Hepatocyte (in vitro differentiated cells): ENCODE data around the gene SSBP2. TPM values are rescaled to one million over a fixed set of nuclear protein-coding genes. Genes with fewer than 3 reads are reported as not detected.
"Not testable (repeated sequence)": the region's sequence is repeated elsewhere in the genome, so short reads cannot be mapped to it uniquely, and the experiment has no call there.

ENCODE experiments used
- DNase-seq: peaks from one replicate; pipeline ENCODE4 v3.0.0-alpha.2; 2016; ENCODE audit warnings: low spot score
- H2AFZ ChIP-seq: fragments of 200-600 bp; sonication (generic); 2 replicates; pipeline ENCODE4 v1.6.0; 2016; ENCODE audit warnings: antibody characterized with exemption, mild to moderate bottlenecking
- H3K27ac ChIP-seq: fragments of 200-600 bp; sonication (generic); 2 replicates; pipeline ENCODE4 v1.5.1; 2016; ENCODE audit warnings: mild to moderate bottlenecking
- H3K27me3 ChIP-seq: fragments of 200-600 bp; sonication (generic); 2 replicates; pipeline ENCODE4 v1.6.1; 2016
- H3K36me3 ChIP-seq: fragments of 200-600 bp; sonication (generic); replicated peaks from 2 replicates; pipeline ENCODE4 v1.5.1; 2016; ENCODE audit warnings: low read depth; ENCODE audit not compliant: insufficient read depth
- H3K4me1 ChIP-seq: fragments of 200-600 bp; sonication (generic); 2 replicates; pipeline ENCODE4 v1.5.1; 2016; ENCODE audit warnings: mild to moderate bottlenecking, moderate library complexity; ENCODE audit not compliant: insufficient read depth
- H3K4me2 ChIP-seq: fragments of 200-600 bp; sonication (generic); 2 replicates; pipeline ENCODE4 v1.6.0; 2016
- H3K4me3 ChIP-seq: fragments of 200-600 bp; sonication (generic); 2 replicates; pipeline ENCODE4 v1.5.1; 2016; ENCODE audit warnings: mild to moderate bottlenecking
- H3K79me2 ChIP-seq: fragments of 200-600 bp; sonication (generic); 2 replicates; pipeline ENCODE4 v1.6.0; 2017; ENCODE audit warnings: mild to moderate bottlenecking
- H3K9me2 ChIP-seq: fragments of 200-600 bp; sonication (generic); replicated peaks from 2 replicates; pipeline ENCODE4 v1.6.0; 2017; ENCODE audit warnings: mild to moderate bottlenecking; ENCODE audit not compliant: insufficient read depth
- H3K9me3 ChIP-seq: fragments of 200-600 bp; sonication (generic); 2 replicates; pipeline ENCODE4 v1.5.1; 2016; ENCODE audit warnings: low read depth, mild to moderate bottlenecking
- H4K20me1 ChIP-seq: fragments of 200-600 bp; sonication (generic); 2 replicates; pipeline ENCODE4 v1.6.0; 2016; ENCODE audit warnings: mild to moderate bottlenecking; ENCODE audit not compliant: insufficient read depth, poor library complexity, severe bottlenecking
- EZH2 ChIP-seq: fragments of 200-600 bp; sonication (generic); IDR thresholded peaks from 2 replicates; pipeline ENCODE4 v1.6.1; 2016; ENCODE audit warnings: antibody characterized with exemption, mild to moderate bottlenecking, borderline replicate concordance
- EZH2phosphoT487 ChIP-seq: fragments of 200-600 bp; sonication (generic); IDR thresholded peaks from one replicate; pipeline ENCODE4 v1.6.1; 2018; ENCODE audit warnings: antibody characterized with exemption, mild to moderate bottlenecking, low read depth, moderate library complexity; ENCODE audit not compliant: unreplicated experiment, severe bottlenecking
- WGBS: methylation state at CpG from one replicate; pipeline ENCODE4 v1.1.6; 2016; ENCODE audit warnings: low lambda C conversion rate; ENCODE audit errors: missing lambda C conversion rate; 5-methylcytosine and 5-hydroxymethylcytosine counted together
- polyA plus RNA-seq: library from polyadenylated mRNA; unstranded; fragments of >200 nt; fragmentation: Nextera tagmentation; extraction: Ambion mirVana; gene quantifications from 2 replicates; pipeline ENCODE4 v1.2.1, GENCODE V29; 2016
- total RNA-seq: library from RNA; depleted of rRNA; stranded (reverse); fragments of >200 nt; gene quantifications from 2 replicates; pipeline ENCODE4 v1.2.3, GENCODE V29; 2014
- TF ChIP-seq, protein P1 (sequence below): fragments of 200-600 bp; sonication (generic); IDR thresholded peaks from 2 replicates; pipeline ENCODE4 v1.5.1; 2016; ENCODE audit warnings: antibody characterized with exemption, mild to moderate bottlenecking; ENCODE audit not compliant: poor library complexity

Gene SSBP2
- total and polyA plus RNA-seq, 2 experiments from 2014 or later: 23.7 to 48.2 TPM

DNA sequence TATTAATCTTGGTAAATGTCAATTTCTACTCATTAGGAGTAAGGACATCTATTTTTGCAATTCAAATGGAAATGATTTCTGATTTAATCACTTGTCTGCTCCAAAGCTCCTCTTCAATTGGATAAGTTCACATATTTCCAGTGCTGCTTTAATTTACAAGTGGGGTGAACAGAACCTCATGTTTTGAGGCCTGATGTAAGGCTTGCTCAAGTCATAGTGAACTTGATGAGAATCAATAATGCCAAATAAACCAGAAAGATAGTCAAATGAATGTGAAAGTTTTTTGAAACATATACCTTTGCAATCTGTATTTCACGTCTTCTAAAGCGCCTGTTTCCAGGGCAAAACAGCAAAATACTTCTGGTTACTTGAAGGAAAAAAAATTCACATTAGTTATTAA, 341.5 kb downstream of the SSBP2 start:
- 93% methylated on average over 2 of the region's 2 CpGs for WGBS
- Histone ChIP-seq H3K36me3 (no peaks in the 10 kb centered on the region), H3K27ac (no peak overlapping the region), H2AFZ (no peak overlapping the region), H3K4me1 (peaks cover 5% of the 10 kb centered on the region), H3K9me3 (no peaks in the 10 kb centered on the region), H3K27me3 (no peaks in the 10 kb centered on the region), H3K4me2 (no peak overlapping the region), H3K79me2 (no peaks in the 10 kb centered on the region), H3K4me3 (no peak overlapping the region), H3K9me2 (no peaks in the 10 kb centered on the region), H4K20me1 (no peaks in the 10 kb centered on the region)
- TF ChIP-seq EZH2phosphoT487 (no peak), EZH2 (no peak)
- TF ChIP-seq, protein P1, sequence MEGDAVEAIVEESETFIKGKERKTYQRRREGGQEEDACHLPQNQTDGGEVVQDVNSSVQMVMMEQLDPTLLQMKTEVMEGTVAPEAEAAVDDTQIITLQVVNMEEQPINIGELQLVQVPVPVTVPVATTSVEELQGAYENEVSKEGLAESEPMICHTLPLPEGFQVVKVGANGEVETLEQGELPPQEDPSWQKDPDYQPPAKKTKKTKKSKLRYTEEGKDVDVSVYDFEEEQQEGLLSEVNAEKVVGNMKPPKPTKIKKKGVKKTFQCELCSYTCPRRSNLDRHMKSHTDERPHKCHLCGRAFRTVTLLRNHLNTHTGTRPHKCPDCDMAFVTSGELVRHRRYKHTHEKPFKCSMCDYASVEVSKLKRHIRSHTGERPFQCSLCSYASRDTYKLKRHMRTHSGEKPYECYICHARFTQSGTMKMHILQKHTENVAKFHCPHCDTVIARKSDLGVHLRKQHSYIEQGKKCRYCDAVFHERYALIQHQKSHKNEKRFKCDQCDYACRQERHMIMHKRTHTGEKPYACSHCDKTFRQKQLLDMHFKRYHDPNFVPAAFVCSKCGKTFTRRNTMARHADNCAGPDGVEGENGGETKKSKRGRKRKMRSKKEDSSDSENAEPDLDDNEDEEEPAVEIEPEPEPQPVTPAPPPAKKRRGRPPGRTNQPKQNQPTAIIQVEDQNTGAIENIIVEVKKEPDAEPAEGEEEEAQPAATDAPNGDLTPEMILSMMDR: no peak
- no peak for DNase-seq

DNA sequence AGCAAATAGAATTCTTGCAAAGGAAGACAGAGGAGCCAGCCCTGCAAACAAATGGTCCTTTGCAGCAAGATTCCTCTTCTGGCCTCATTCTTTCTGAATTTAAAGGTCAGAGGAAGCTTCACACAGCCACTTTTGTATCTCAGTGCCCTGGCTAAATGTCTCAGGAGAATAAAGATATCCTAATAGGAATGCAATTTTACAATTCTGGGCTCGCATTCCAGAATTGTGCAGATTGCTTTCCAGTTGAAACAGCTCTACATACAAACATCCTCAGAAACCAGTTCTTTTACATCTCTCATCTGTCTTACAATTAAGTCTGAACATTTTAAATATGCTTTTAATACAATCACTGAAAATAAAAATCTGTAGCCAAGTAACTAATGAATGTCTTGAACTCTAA, 342.4 kb downstream of the SSBP2 start:
- H3K4me1 ChIP-seq: peaks cover 5% of the 10 kb centered on the region
- H3K4me3 ChIP-seq: no peak overlapping the region
- no peak overlapping the region for H2AFZ ChIP-seq

DNA sequence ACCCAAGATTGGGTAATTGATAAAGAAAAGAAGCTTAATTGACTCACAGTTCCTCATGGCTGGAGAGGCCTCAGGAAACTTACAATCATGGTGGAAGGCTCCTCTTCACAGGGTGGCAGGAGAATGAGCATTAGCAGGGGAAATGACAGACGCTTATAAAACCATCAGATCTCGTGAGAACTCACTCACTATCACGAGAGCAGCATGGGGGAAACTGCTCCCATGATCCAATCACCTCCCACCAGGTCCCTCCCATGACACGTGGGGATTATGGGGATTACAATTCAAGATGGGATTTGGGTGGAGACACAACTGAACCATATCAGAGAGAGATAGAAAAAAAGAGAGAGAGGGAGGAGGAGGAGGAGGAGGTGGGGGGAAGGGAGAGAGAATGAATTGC, 343.1 kb downstream of the SSBP2 start:
- H2AFZ ChIP-seq, H3K4me1 ChIP-seq, H3K79me2 ChIP-seq, H3K27ac ChIP-seq, H3K4me3 ChIP-seq, H3K27me3 ChIP-seq, H3K9me3 ChIP-seq, H3K4me2 ChIP-seq, DNase-seq, H4K20me1 ChIP-seq, H3K9me2 ChIP-seq, H3K36me3 ChIP-seq: not testable (repeated sequence)
- WGBS: 68% methylated on average over 4 of the region's 4 CpGs

More for the DNA sequence above, 342.4 kb downstream of the SSBP2 start:
- TF ChIP-seq, protein P1: no peak
- TF ChIP-seq EZH2phosphoT487 (no peak), EZH2 (no peak)
- Histone ChIP-seq H3K27me3 (no peaks in the 10 kb centered on the region), H3K27ac (no peak overlapping the region), H3K9me2 (no peaks in the 10 kb centered on the region), H3K36me3 (no peaks in the 10 kb centered on the region), H3K4me2 (no peak overlapping the region), H3K9me3 (no peaks in the 10 kb centered on the region), H3K79me2 (no peaks in the 10 kb centered on the region), H4K20me1 (no peaks in the 10 kb centered on the region)
- DNase-seq: no peak
- 72% methylated on average over 1 of the region's 1 CpG for WGBS

DNA sequence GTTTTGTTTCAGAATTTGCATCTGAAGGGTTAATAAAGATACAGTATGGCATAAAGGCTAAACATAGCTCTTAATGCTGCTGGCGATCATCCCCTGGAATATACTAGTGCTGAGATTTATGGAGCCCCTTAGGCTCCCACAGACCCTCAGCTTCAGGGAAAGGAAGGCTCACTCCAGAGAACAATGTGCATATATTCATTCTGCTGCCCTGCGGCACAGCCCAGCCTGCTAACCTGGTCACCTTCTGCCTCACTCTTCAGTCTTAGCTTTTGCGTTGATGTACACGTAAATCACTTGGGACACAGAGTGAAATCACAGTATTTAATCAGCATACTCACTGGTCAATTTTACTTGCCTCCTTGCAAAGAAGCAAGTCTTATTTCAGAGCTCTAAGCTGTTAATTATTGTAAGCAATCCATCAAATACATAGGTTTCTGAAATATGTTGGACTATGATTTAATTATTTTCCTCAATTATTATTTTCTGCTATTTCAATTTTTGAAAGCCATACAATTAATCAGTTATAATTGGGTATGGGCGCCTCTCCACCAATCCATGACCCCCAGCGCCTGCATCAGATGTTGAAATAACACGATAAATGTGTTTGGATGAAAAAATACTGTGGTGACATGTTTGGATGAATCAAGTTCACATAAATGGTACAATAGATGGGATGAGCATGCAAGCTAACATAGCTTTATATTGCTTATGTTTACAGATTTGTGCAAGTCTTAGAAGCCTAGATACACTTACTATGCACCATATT, 345.6 kb downstream of the SSBP2 start:
- H3K4me1 ChIP-seq: peaks cover 5% of the 10 kb centered on the region
- H3K4me3 ChIP-seq: no peak overlapping the region
- no peaks in the 10 kb centered on the region for H3K9me3 ChIP-seq
- TF ChIP-seq EZH2phosphoT487 (no peak), EZH2 (no peak)
- TF ChIP-seq, protein P1: no peak
- DNase-seq: no peak
- H2AFZ ChIP-seq: no peak overlapping the region
- H3K79me2 ChIP-seq: no peaks in the 10 kb centered on the region
- H3K27ac ChIP-seq: no peak overlapping the region
- WGBS: 83% methylated on average over 7 of the region's 7 CpGs
- no peak overlapping the region for H3K4me2 ChIP-seq
- H4K20me1 ChIP-seq: no peaks in the 10 kb centered on the region
- no peaks in the 10 kb centered on the region for H3K9me2 ChIP-seq
- H3K36me3 ChIP-seq: no peaks in the 10 kb centered on the region
- no peaks in the 10 kb centered on the region for H3K27me3 ChIP-seq
